GM06990 (cell line): ENCODE data around the gene MAPRE2.

Experiments
- DNase-seq: peaks from one replicate; pipeline ENCODE4 v3.0.0-alpha.2; 2011; ENCODE audit not compliant: insufficient read length; ENCODE audit errors: extremely low read depth
- H3K27me3 ChIP-seq: replicated peaks from 2 replicates; pipeline ENCODE4 v1.6.0; 2011; ENCODE audit warnings: low read length; ENCODE audit not compliant: control insufficient read depth, insufficient read depth
- H3K36me3 ChIP-seq: 2 replicates; pipeline ENCODE4 v1.5.1; 2011; ENCODE audit warnings: low read length; ENCODE audit not compliant: control insufficient read depth, insufficient read depth
- H3K4me3 ChIP-seq: replicated peaks from 2 replicates; pipeline ENCODE4 v1.5.1; 2011; ENCODE audit warnings: low read depth, mild to moderate bottlenecking, control low read depth, low read length
- CTCF ChIP-seq: IDR thresholded peaks from 2 replicates; pipeline ENCODE4 v1.5.1; 2011; ENCODE audit warnings: low read length, control low read depth, mild to moderate bottlenecking, inconsistent platforms; ENCODE audit not compliant: insufficient read depth, poor library complexity, severe bottlenecking

The MAPRE2 gene

DNA sequence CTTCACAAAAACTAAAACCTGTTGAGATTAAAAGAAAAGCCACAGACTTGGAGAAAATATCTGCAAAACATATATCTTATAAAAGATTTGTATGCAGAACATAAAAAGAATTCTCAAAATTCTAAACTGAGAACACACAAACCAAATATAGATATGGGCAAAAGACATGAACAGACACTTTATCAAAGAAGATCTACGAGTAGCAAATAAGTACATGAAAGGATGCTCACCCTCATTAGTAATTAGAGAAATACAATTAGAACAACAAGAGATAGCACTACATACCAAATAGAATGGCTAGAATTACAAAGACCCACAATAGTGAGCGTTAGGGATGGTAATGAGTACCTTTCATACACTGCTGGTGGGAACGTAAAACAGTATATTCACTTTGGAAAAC lies 135.7 kb downstream of the MAPRE2 start:
- Histone ChIP-seq H3K4me3 (no peak overlapping the region), H3K36me3 (no peaks in the 10 kb centered on the region), H3K27me3 (no peaks in the 10 kb centered on the region)
- DNase-seq, result no peak
- TF ChIP-seq CTCF, result no peak

- no peaks in the 10 kb centered on the region for H3K36me3 ChIP-seq
- H3K4me3 ChIP-seq, result no peak overlapping the region
- no peaks in the 10 kb centered on the region for H3K27me3 ChIP-seq
- DNase-seq, result no peak
- no peak for TF ChIP-seq CTCF
These were observed 137.0 kb downstream of the MAPRE2 start for GRCh38 chr18:35178260-35178659.

- no peak overlapping the region for H3K4me3 ChIP-seq
- H3K36me3 ChIP-seq, result no peaks in the 10 kb centered on the region
- H3K27me3 ChIP-seq, result no peaks in the 10 kb centered on the region
- TF ChIP-seq CTCF, result no peak
- no peak for DNase-seq
These were observed 138.7 kb downstream of the MAPRE2 start for GRCh38 chr18:35179906-35180305.

GRCh38 chr18:35180455-35180854 lies 139.2 kb downstream of the MAPRE2 start:
- no peak for DNase-seq
- no peak for TF ChIP-seq CTCF
- no peaks in the 10 kb centered on the region for H3K27me3 ChIP-seq
- no peaks in the 10 kb centered on the region for H3K36me3 ChIP-seq
- H3K4me3 ChIP-seq, result no peak overlapping the region

- DNase-seq, result no peak
- H3K27me3 ChIP-seq, result no peaks in the 10 kb centered on the region
- TF ChIP-seq CTCF, result no peak
- H3K4me3 ChIP-seq, result no peak overlapping the region
- H3K36me3 ChIP-seq, result no peaks in the 10 kb centered on the region
These were observed 140.9 kb downstream of the MAPRE2 start for GRCh38 chr18:35182151-35182550.

- Histone ChIP-seq H3K36me3 (no peaks in the 10 kb centered on the region), H3K4me3 (no peak overlapping the region), H3K27me3 (no peaks in the 10 kb centered on the region)
- TF ChIP-seq CTCF, result no peak
- no peak for DNase-seq
These were observed 142.7 kb downstream of the MAPRE2 start for GRCh38 chr18:35183886-35184285.
